GM12801 (cell line): ENCODE results near the gene REC114.

Experiments used
- CTCF ChIP-seq: IDR thresholded peaks from one replicate; pipeline ENCODE4 v1.5.1; 2011; ENCODE audit warnings: control low read depth; ENCODE audit not compliant: insufficient read length; ENCODE audit errors: extremely low read depth

The REC114 gene

GRCh38 chr15:73573572-73573971, 130.6 kb downstream of the REC114 start:
- TF ChIP-seq CTCF: no peak

- no peak for TF ChIP-seq CTCF
Measured at GRCh38 chr15:73575636-73576247, 132.8 kb downstream of the REC114 start.

- TF ChIP-seq CTCF: no peak
Measured at GRCh38 chr15:73578026-73578425, 135.1 kb downstream of the REC114 start.

- TF ChIP-seq CTCF: no peak
Measured at GRCh38 chr15:73582851-73583379, 140.0 kb downstream of the REC114 start.

- no peak for TF ChIP-seq CTCF
Measured at GRCh38 chr15:73583544-73583943, 140.6 kb downstream of the REC114 start.

- TF ChIP-seq CTCF: no peak
Measured at GRCh38 chr15:73584699-73585420, 141.9 kb downstream of the REC114 start.

- no peak for TF ChIP-seq CTCF
Measured at GRCh38 chr15:73585871-73586654, 143.1 kb downstream of the REC114 start.
